GM12874 (cell line): Measurements from ENCODE around the gene PTPRM.

Experiments
- CTCF ChIP-seq: IDR thresholded peaks from 2 replicates; pipeline ENCODE4 v1.5.1; 2011; ENCODE audit warnings: low read depth, mild to moderate bottlenecking, control low read depth, low read length, moderate library complexity; ENCODE audit not compliant: insufficient read depth

The PTPRM gene

GRCh38 chr18:8380006-8380405 is 812.9 kb downstream of the PTPRM start:
- no peak for TF ChIP-seq CTCF

DNA sequence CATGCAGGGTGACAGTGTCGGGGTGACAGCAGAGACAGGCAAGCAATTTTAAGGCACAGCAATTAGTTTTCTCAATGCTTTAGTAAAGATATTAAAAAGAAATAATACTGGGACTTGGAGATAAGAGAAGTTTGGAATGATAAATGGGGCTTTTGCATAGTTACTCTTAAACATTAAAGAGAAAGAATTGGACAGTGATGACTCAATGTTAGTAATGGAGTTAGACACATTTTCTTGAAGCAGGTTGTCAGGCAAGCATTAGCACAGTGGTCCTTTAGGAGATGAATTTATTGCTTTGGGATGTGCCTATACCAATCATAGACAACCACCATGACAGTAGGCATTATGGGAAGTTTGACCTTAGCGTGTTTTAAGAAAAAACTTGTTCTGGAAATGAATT is 813.8 kb downstream of the PTPRM start:
- no peak for TF ChIP-seq CTCF

DNA sequence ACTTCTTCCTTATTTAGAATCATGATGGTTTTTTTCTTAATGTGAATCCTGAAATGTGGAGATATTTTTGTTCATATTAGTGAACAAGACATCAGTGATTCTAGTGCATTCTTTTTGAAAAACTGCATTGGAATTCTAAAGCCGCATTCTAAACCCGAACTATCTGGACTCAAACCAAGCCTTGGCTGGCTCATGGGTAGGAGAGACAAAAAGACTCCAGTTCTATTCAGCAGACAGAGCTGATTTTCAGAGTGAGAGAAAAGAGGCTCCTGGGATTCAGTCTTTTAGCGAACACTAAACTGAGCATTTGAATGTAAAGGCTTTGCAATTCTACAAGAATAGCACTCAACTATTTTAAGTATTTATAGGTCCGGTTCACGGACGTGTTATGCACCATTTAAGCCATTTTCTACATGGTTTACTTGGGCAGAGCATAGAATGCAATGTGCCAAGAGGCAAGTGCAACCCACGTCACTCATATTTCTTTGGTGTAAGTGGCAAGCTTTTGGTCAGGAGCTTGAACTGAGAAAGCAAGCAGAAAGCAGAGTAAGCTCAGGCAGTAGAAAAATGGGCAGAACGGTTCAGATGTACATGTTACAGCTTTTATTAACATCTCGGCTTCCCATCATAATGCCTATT is 814.8 kb downstream of the PTPRM start:
- no peak for TF ChIP-seq CTCF

GRCh38 chr18:8385400-8385799 is 818.3 kb downstream of the PTPRM start:
- no peak for TF ChIP-seq CTCF

GRCh38 chr18:8386669-8387380 is 819.7 kb downstream of the PTPRM start:
- no peak for TF ChIP-seq CTCF

DNA sequence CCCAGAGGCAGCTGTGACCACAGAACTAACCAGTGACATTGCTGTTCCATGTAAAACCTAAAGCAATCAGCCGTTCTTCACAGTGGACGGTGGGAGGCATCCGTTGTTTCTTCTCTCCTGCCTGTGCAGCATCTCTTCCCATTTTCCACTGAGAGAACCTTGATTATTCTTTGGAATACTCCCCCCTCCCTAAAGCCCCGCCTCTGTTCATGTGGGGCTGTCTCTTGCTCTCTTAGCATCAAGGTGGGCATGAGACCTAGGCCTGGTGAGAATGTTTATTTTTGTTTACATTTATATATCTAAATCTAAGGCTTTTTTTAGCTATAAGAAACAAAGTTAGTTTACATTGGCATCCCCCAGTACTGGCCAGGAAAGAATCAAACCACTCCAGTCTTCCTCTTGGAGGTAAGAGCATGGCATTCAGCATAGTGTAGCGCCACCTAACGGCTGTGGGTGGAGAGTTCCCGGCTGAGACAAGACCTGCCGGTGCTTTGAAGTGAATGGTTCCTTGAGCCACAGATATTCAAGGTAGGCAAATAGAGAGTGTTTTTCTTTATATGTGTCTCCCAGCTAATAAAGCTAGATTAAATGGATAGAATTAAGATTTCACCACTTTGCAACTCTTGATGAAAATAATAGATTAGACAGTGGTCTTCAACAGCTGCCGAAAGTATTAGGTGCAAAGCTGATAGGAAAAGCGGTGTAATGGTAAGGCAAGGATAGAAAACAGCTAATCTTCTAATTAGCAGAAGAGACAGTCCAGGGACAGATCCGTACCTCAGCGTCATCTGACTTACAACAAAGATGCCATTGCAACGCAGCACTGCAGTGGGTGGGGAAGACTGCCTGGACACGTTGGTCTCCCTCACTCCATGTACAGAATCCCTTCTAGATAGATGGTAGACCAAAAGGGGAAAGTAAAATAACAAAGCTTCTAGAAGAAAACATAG is 822.5 kb downstream of the PTPRM start:
- peak; percentile 75 for TF ChIP-seq CTCF

DNA sequence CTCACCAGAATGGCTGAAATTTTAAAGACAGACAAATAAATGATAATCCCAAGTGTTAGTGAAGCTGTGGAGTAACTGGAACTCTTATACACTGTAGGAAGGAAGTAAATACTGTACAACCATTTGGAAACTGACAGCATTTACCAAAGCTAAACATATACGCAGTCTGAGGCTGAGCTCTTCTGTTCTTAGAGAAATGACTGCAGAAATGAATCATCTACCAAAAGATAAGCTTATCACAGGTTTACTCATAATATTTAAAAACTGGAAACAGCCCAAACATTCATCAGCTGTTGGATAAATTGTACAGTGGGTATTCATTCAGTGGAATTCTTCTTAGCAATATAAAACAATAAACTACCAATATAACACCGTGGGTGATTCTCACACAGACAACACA is 824.0 kb downstream of the PTPRM start:
- no peak for TF ChIP-seq CTCF
